ENCODE results near the gene SIGMAR1.

Gene SIGMAR1

GRCh38 chr9:34611811-34612787 lies 25.5 kb downstream of the SIGMAR1 start, which contains the start of gene RPP25L:
RPP25L (minus strand) TSS chr9:34612097; CDS start chr9:34611296, 801 bp downstream.
- Histone ChIP-seq H3K27ac (peak within 1 kb of the TSS; percentile 45 to 97 (median 87)), H3K4me3 (peak within 1 kb of the TSS; percentile 50 to 77 (median 60))

GRCh38 chr9:34611251-34611810 lies 26.3 kb downstream of the SIGMAR1 start:
- H3K4me3 ChIP-seq, result peak overlapping the region; percentile 50 to 77 (median 60)
- peak overlapping the region; percentile 45 to 97 (median 87) for H3K27ac ChIP-seq

- Histone ChIP-seq H3K4me3 (peak overlapping the region in 5 of 7 experiments; percentile 50 to 77 (median 60)), H3K27ac (peak overlapping the region in 3 of 21 experiments; percentile 9 to 91 (median 81))
Observed at GRCh38 chr9:34610434-34611206, 27.0 kb downstream of the SIGMAR1 start.

- Histone ChIP-seq H3K4me3 (no peak overlapping the region), H3K27ac (no peak overlapping the region)
Observed at GRCh38 chr9:34607331-34607730, 30.3 kb downstream of the SIGMAR1 start.

- no peak overlapping the region for H3K4me3 ChIP-seq
- H3K27ac ChIP-seq, result no peak overlapping the region
Observed at GRCh38 chr9:34606905-34607304, 30.7 kb downstream of the SIGMAR1 start.

GRCh38 chr9:34606190-34606589 lies 31.4 kb downstream of the SIGMAR1 start:
- no peak overlapping the region for H3K27ac ChIP-seq
- no peak overlapping the region for H3K4me3 ChIP-seq

GRCh38 chr9:34603610-34604231 lies 33.9 kb downstream of the SIGMAR1 start:
- Histone ChIP-seq H3K4me3 (no peak overlapping the region), H3K27ac (no peak overlapping the region)

- no peak overlapping the region for H3K27ac ChIP-seq
- H3K4me3 ChIP-seq, result no peak overlapping the region
Observed at GRCh38 chr9:34601937-34602573, 35.5 kb downstream of the SIGMAR1 start.

GRCh38 chr9:34600908-34601307 lies 36.7 kb downstream of the SIGMAR1 start:
- H3K4me3 ChIP-seq, result no peak overlapping the region
- peak overlapping the region in 3 of 21 experiments; percentile 38 to 50 (median 50) for H3K27ac ChIP-seq

GRCh38 chr9:34599546-34599945 lies 38.0 kb downstream of the SIGMAR1 start:
- Histone ChIP-seq H3K4me3 (no peak overlapping the region), H3K27ac (no peak overlapping the region)

- H3K27ac ChIP-seq, result peak overlapping the region in 8 of 21 experiments; percentile 2 to 74 (median 52)
- no peak overlapping the region for H3K4me3 ChIP-seq
Observed at GRCh38 chr9:34594177-34594576, 43.4 kb downstream of the SIGMAR1 start.

- H3K27ac ChIP-seq, result peak overlapping the region in 10 of 21 experiments; percentile 22 to 74 (median 63)
- H3K4me3 ChIP-seq, result no peak overlapping the region
Observed at GRCh38 chr9:34592895-34593601, 44.5 kb downstream of the SIGMAR1 start.

- Histone ChIP-seq H3K27ac (peak overlapping the region in 8 of 21 experiments; percentile 38 to 74 (median 63)), H3K4me3 (peak overlapping the region in 5 of 7 experiments; percentile 26 to 63 (median 31))
Observed at GRCh38 chr9:34591917-34592866, 45.4 kb downstream of the SIGMAR1 start.

- H3K4me3 ChIP-seq, result peak overlapping the region; percentile 22 to 63 (median 29)
Observed at GRCh38 chr9:34591248-34591916, 46.2 kb downstream of the SIGMAR1 start.

GRCh38 chr9:34590381-34591247 lies 47.0 kb downstream of the SIGMAR1 start:
- H3K27ac ChIP-seq, result peak overlapping the region in 9 of 21 experiments; percentile 2 to 76 (median 51)
- peak overlapping the region; percentile 29 to 63 (median 36) for H3K4me3 ChIP-seq

More at GRCh38 chr9:34591248-34591916, 46.2 kb downstream of the SIGMAR1 start:
- H3K27ac ChIP-seq, result peak overlapping the region in 7 of 21 experiments; percentile 44 to 76 (median 63)
